NCI-H1092 (cell line): ENCODE results near the gene S100A7.
"Not testable (repeated sequence)": the region's sequence is repeated elsewhere in the genome, so short reads cannot be mapped to it uniquely, and the experiment has no call there.

Experiments used
- DNase-seq: peaks from one replicate; lab custom pipeline; 2025; lab: John Stamatoyannopoulos, UW

The S100A7 gene

GRCh38 chr1:153430561-153430960 is 29.9 kb downstream of the S100A7 start:
- DNase-seq = no peak

DNA sequence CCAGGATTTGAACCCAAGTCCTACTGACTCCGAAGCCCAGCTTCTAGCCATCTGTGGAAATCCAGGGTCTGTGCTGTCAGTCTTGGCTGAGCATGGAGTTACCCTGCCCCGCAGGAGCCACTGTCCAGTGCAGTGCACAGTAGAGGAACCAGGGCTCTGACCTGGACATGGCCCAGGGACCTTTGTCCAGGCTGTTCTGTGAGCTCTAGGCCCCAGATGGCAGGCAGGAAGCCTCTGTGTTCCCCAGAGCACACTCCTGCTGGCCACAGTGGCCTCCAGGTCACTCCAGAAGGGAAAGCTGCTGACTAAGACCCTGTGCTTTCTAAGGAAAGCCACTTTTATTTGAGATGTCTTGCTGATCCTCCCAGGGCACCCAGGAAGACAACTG is 30.3 kb downstream of the S100A7 start:
- no peak for DNase-seq

DNA sequence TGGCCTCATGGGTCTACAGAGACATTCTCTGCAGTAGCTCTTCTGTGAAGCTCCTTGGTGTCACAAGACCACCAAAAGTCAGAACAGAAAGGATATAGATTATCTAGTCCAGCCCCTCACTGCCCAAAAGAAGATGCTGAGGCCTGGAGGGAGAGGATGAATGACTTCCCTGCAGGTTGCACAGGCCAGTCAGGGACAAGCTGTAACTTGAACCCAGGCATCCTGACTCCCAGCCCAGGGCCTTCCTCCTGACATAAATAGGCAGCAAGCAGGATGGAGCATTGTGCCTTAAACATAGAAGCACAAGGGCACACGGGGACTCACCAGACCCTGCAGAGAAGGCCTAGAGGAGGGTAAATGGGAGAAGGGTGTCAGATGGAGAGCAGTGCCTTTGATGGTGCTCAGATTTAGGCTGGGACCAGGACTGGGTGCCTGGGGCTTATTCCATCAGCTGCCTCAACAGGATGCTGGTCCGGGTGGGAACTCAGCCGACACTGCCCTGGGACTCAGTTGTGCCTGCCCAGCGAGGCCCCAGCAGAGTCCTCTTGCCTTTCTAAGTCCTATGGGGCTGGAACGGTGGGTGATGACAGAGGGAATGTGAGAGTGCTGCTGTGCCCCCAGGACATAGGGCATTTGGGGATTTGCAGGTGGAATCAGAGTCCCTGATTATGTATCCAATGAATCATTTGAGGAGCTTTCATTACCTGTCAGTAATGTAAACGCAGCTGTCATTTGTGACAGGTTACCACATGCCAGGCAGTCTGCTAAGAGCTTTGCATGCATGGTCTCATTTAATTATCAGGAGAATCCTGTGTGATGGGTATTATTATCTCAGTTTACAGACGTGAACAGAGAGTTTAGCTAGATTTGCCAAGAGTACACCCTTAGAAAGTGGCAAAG is 30.9 kb downstream of the S100A7 start:
- DNase-seq = no peak

GRCh38 chr1:153428791-153429190 is 31.7 kb downstream of the S100A7 start:
- DNase-seq = no peak

DNA sequence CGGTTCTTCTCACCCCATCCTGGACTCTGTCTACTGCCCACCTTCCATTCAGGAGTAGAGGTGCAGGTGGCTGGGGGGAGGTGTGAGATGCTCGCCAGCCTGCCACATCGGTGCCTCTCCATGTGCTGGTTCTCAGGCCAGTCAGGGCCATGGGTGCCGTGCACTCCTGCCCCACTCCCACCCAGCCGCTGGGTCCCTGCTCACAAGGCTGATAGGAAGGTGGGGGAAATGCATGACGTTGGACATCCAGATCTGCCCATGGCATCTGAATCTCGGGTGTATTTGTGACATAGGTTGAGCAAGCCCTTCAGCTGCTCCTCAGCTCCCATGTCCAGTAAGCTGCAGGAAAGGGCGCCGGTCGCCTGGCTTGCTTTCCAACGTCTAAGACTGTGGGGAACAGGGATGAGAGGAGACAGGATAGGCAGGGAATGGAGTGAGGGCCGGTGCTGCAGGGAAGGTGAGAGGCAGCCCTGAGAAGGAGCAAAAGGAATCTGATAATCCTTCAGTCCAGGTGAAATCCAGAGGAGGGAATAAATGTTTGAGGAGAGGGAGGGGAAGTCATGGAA is 32.3 kb downstream of the S100A7 start:
- no peak for DNase-seq

- DNase-seq = no peak
These were observed 33.6 kb downstream of the S100A7 start for GRCh38 chr1:153426809-153427208.

- DNase-seq = no peak
These were observed 37.9 kb downstream of the S100A7 start for GRCh38 chr1:153422450-153423068.

- no peak for DNase-seq
These were observed 40.1 kb downstream of the S100A7 start for GRCh38 chr1:153420306-153420705.

DNA sequence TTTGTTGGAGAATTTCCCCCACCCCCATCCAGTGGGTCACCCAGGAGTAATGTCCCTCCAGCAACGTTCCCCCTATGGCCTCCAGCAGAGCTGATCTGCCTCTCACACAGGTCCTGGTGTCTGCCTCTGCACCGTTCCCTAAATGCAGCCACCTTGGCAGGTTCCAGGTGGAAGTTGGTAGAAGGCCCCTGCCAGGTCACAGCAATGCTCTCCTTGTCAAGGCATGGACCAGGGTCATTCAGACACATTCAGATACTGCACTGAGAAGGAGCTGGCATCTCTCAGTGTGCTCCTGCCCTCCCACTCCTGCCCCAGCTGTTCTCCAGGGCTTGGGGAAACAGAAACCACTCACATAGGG is 41.0 kb downstream of the S100A7 start:
- DNase-seq = not testable (repeated sequence)

GRCh38 chr1:153418758-153419435 is 41.6 kb downstream of the S100A7 start:
- not testable (repeated sequence) for DNase-seq

DNA sequence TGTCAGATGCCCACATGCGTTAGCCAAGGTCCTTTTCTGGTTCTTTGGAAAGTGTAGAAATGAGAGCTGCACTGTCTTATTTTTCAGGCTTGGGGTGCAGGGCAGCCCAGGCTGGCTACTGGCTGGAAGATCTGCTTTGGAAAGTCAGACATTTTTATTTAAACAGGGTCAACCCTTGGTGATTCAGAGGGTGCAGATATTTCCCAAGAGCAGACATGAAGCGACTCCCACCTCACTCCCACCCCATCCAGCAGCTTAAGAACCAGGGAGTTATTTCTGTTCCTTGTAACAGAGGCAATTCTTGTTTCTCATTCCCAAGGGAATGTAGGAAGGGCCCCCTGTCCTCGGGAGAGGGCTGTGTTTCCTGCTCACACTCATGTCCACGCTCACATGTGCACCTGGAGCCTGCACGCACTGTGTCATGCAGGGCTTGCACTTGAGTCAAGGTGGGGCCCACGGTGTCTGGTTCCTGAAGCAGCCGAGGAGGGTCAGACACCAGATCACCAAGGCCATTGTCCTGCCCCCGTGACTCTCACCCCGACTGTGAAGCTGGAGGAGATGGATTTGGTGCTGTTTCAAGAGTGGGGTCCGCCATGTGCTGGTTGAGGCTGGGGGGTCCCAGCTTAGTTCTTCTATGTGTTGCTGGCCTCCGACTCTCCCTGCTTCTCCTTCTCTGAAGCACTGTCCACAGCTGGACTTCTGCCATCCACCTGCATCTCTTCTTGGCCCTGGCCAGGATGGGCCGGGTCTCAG is 43.1 kb downstream of the S100A7 start:
- DNase-seq = no peak

DNA sequence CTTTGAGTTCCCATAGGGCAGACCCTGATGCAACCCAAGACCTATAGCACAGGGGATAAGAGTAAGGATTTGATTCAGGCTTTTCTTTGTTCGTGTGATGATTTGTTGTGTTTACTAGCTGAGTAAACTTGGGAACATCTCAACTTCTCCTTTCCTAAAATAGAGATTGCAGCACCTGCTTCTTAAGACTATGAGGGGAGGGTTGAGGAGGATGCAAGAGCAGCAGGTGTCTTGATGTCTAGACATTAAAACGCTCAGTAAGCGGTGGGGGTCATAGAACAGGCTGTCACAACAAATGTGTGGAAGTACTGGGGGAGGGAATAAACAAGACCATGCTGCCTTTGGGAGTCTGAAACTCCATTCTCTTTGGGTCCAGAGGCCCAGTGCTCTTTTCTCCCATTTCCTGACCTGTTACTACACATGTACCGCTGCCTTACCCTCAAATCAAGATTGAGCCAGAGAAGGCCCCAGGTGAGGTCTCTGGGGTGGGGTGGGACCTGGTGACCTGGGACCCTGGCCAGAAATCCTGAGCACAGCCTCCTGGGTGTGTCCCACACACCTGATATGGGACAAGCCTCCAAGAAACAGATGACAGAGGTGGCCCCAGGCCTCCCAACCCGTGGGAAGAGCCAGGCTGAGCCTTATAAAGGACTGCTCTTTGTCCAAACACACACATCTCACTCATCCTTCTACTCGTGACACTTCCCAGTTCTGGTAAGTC is 44.4 kb downstream of the S100A7 start, which contains the start of gene S100A7A:
Gene S100A7A (plus strand): TSS at position 671 of the 721 bp plus-strand sequence. CDS start 1,563 bp downstream, outside the sequence.
- no peak for DNase-seq

- not testable (repeated sequence) for DNase-seq
These were observed 46.5 kb downstream of the S100A7 start for GRCh38 chr1:153413961-153414360.
